Vagina (tissue), 2 donors: ENCODE data around the gene SKAP1.

Experiments
- POLR2AphosphoS5 ChIP-seq, 2 donors: sonication (generic); formaldehyde crosslinking; IDR thresholded peaks; one replicate each; pipeline ENCODE4 v1.9.0; 2017; ENCODE audit warnings: antibody characterized with exemption in 2 of 2, mild to moderate bottlenecking in 2 of 2, low read depth in 1 of 2; ENCODE audit not compliant: insufficient read depth in 1 of 2
- TF ChIP-seq, protein P1 (sequence below), 3 experiments: fragments of 450-650 bp in 2 of 3; fragments of 200-600 bp in 1 of 3; sonication (generic) in 1 of 3; IDR thresholded peaks; one replicate each; pipeline ENCODE4 v1.5.1; 2017 to 2019; ENCODE audit warnings: antibody characterized with exemption in 3 of 3, mild to moderate bottlenecking in 2 of 3, moderate library complexity in 2 of 3

DNA sequence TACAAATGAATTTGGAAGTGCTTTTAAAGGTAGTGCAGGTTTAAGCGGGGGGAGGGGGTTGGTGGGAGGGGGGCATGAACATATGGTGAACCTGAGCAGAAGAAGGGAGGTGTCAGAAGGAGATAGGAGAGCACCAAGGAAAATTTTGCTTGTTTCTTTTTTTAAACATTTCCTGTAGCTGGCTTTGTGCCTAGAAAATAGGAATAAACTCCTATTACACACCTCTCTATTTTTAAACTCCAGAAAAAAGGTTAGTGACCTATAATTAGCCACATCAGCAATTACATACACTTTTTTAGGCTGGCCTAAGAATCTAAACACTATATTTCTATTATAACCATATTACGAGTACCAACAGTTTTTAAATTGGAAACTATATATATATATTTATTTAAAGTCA, 159.1 kb downstream of the SKAP1 start:
- TF ChIP-seq, protein P1, sequence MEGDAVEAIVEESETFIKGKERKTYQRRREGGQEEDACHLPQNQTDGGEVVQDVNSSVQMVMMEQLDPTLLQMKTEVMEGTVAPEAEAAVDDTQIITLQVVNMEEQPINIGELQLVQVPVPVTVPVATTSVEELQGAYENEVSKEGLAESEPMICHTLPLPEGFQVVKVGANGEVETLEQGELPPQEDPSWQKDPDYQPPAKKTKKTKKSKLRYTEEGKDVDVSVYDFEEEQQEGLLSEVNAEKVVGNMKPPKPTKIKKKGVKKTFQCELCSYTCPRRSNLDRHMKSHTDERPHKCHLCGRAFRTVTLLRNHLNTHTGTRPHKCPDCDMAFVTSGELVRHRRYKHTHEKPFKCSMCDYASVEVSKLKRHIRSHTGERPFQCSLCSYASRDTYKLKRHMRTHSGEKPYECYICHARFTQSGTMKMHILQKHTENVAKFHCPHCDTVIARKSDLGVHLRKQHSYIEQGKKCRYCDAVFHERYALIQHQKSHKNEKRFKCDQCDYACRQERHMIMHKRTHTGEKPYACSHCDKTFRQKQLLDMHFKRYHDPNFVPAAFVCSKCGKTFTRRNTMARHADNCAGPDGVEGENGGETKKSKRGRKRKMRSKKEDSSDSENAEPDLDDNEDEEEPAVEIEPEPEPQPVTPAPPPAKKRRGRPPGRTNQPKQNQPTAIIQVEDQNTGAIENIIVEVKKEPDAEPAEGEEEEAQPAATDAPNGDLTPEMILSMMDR (IDR thresholded peaks at IDR 0.05) = no peak
- TF ChIP-seq POLR2AphosphoS5 (IDR thresholded peaks at IDR 0.05; ENCODE audit: insufficient read depth in 1 of 2, low read depth in 1 of 2) = no peak
